ENCODE results near the gene UNCX.
"Not testable (repeated sequence)": the region's sequence is repeated elsewhere in the genome, so short reads cannot be mapped to it uniquely, and the experiment has no call there.

UNCX gene

DNA sequence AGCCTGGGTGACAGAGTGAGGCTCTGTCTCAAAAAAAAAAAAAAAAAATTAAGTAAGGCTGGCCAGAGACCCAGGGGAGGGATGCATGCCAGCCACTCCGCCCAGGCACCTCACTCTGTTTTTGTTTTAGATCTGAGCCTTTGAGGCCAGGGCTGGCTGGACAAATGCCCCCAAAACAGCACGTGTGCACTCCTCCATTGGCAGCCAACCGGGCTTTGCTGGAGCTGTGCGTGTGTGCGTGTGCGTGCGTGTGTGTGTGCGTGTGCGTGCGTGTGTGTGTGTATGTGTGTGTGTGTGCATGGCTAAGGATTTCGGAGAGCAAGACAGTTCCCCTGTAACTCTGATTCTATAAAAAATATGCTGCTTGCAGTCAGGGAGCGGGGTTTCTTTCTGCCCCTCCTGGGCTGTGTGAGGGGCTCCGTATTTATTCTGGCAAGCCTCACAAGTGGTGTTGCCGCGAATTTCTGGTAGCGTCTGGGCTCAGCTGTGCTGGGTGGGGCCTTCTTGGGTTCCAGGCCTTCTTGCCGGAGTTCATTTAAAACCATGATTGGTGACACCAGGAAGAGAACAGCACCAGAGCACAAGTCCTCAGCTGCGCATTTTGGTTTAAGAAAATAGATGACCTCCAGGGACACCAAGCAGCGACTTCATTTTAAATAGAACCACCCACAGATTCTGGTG is 28.1 kb upstream of the UNCX start:
- no peak for DNase-seq (ENCODE audit: low read depth)
- H3K4me3 ChIP-seq (ENCODE audit: low read depth, low read length): no peak overlapping the region
- no peak for TF ChIP-seq POLR2A (IDR thresholded peaks at IDR 0.05; ENCODE audit: extremely low read depth, insufficient read length)
- TF ChIP-seq, protein P1, sequence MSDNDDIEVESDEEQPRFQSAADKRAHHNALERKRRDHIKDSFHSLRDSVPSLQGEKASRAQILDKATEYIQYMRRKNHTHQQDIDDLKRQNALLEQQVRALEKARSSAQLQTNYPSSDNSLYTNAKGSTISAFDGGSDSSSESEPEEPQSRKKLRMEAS (IDR thresholded peaks at IDR 0.05; ENCODE audit: low read depth, low read length): no peak
- TF ChIP-seq MYC (IDR thresholded peaks at IDR 0.05; ENCODE audit: low read depth, low read length): no peak

DNA sequence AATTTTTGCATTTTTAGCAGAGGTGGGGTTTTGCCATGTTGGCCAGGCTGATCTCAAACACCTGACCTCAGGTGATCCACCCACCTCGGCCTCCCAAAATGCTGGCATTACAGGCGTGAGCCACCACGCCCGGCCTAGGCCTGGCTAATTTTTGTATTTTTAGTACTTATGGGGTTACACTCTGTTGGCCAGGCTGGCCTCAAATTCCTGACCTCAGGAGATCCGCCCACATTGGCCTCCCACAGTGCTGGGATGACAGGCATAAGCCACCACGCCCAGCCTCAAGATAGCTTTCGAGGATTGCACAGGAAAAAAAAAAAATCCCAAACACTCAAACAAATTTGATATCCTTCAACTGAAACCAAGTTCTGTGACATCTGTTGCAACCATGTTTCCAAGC is 26.9 kb upstream of the UNCX start:
- not testable (repeated sequence) for DNase-seq (ENCODE audit: low read depth); H3K4me3 ChIP-seq (ENCODE audit: low read depth, low read length)

DNA sequence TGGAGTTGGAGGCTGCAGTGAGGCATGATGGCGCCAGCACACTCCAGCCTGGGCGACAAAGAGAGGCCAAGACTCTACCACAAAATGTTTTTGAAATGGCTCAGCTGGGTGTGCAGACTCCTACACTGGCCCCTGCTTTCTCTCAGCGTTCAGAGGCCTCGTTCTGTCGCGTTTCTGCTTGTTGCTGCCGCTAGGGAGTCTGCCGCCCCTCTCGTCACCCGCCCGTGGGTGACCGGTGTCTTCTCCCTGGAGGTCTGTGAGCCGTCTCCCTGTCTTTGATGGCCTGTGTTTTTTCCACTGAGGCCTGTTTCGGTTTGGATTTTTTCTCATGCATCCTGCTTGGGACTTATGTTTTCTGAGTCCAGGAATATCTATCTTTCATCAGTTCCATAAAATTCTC is 23.6 kb upstream of the UNCX start:
- H3K4me3 ChIP-seq (ENCODE audit: low read depth, low read length): no peak overlapping the region
- no peak for DNase-seq (ENCODE audit: low read depth)
- TF ChIP-seq, protein P1 (IDR thresholded peaks at IDR 0.05; ENCODE audit: low read depth, low read length): no peak
- TF ChIP-seq, protein P2, sequence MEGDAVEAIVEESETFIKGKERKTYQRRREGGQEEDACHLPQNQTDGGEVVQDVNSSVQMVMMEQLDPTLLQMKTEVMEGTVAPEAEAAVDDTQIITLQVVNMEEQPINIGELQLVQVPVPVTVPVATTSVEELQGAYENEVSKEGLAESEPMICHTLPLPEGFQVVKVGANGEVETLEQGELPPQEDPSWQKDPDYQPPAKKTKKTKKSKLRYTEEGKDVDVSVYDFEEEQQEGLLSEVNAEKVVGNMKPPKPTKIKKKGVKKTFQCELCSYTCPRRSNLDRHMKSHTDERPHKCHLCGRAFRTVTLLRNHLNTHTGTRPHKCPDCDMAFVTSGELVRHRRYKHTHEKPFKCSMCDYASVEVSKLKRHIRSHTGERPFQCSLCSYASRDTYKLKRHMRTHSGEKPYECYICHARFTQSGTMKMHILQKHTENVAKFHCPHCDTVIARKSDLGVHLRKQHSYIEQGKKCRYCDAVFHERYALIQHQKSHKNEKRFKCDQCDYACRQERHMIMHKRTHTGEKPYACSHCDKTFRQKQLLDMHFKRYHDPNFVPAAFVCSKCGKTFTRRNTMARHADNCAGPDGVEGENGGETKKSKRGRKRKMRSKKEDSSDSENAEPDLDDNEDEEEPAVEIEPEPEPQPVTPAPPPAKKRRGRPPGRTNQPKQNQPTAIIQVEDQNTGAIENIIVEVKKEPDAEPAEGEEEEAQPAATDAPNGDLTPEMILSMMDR (IDR thresholded peaks at IDR 0.05; ENCODE audit: low read depth, low read length): no peak

DNA sequence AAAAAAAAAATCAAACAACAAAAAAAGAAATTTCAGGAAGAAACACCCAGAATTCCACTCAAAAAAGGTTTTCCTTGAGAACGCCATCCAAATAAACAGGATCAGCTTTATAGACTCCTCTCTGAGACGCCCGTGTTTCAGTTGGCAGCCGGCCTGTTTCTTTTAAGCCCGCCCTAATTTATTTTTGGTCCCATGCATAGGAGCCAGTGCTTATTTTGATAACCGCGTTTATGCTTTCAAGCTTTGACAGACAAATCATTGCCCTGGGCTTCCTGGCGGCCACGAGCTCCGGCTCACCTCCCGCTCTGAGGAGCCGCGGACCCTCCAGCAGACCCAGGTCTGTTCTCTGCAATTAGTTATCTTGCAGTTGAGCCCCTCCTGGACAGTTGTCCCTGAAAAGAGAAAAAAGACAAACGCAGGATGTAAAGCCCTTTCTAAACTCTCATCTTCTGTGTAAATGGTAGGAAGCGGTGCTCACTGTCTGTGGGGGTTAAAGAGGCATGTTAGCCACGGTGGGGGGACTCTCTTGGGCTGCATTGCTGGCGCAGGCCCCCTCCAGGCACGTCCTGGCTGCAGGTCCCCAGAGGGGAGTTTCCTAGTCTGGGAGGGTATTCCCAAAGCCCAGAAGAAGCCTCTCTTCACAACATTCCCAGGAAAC is 22.2 kb upstream of the UNCX start:
- DNase-seq (ENCODE audit: low read depth): no peak
- TF ChIP-seq MYC (IDR thresholded peaks at IDR 0.05; ENCODE audit: low read depth, low read length) (no peak), POLR2A (IDR thresholded peaks at IDR 0.05; ENCODE audit: extremely low read depth, insufficient read length) (no peak)
- TF ChIP-seq, protein P1 (IDR thresholded peaks at IDR 0.05; ENCODE audit: low read depth, low read length): no peak
- TF ChIP-seq, protein P2 (IDR thresholded peaks at IDR 0.05; ENCODE audit: low read depth, low read length): no peak
- H3K4me3 ChIP-seq (ENCODE audit: low read depth, low read length): no peak overlapping the region

DNA sequence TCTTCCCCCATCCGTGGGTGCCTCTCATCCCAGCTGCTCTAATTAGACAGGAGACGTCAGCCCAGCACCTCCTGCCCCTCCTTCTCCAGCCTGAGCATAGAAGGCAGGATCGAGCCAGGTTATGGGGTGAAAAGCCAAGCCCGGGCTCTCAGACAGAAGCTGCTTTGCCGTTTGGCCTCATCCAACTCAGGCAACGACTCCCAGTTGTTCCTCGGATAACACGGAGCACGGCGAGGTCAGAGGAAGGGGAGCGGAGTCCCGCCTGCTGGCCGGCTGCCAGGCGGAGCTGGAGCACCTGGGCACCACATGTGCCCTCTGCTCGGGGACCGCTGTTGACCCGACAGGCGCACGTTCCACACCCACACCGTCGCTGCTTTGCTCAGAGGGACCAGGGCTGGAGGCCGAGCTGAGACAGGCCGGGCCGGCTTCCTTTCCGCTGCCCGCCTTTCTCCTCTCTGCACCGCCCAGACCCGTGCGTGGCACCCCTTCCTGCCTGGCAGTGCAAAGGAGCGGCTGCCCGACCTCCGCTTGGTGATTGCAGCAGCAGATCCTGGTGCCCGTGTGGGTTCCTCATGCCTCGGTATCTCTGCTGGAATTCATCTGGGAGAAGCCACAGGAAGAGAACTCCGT is 21.6 kb upstream of the UNCX start:
- TF ChIP-seq POLR2A (IDR thresholded peaks at IDR 0.05; ENCODE audit: extremely low read depth, insufficient read length) (no peak), MYC (IDR thresholded peaks at IDR 0.05; ENCODE audit: low read depth, low read length) (no peak)
- TF ChIP-seq, protein P2 (IDR thresholded peaks at IDR 0.05; ENCODE audit: low read depth, low read length): no peak
- TF ChIP-seq, protein P1 (IDR thresholded peaks at IDR 0.05; ENCODE audit: low read depth, low read length): no peak
- H3K4me3 ChIP-seq (ENCODE audit: low read depth, low read length): no peak overlapping the region
- DNase-seq (ENCODE audit: low read depth): no peak

DNA sequence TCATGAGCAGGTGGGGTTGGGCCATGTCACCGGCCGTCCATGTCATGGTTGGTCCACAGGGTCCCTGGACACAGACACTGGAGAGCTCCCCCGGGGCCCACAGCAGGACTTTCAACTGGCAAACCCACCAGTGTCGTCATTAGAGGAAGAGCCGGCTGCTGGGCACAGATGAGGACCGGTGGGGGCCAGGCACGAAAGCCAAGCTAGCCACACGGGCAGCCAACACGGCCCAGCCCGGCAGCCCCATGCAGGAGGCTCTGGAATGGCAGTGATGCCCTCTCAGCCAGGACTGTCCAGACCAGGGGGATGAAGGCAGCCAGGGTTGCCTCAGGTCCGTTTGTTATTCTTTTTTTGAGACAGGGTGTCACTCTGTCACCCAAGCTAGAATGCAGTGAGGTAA is 21.1 kb upstream of the UNCX start:
- TF ChIP-seq POLR2A (IDR thresholded peaks at IDR 0.05; ENCODE audit: extremely low read depth, insufficient read length) (no peak), MYC (IDR thresholded peaks at IDR 0.05; ENCODE audit: low read depth, low read length) (no peak)
- TF ChIP-seq, protein P2 (IDR thresholded peaks at IDR 0.05; ENCODE audit: low read depth, low read length): no peak
- TF ChIP-seq, protein P1 (IDR thresholded peaks at IDR 0.05; ENCODE audit: low read depth, low read length): no peak
- no peak overlapping the region for H3K4me3 ChIP-seq (ENCODE audit: low read depth, low read length)
- no peak for DNase-seq (ENCODE audit: low read depth)

DNA sequence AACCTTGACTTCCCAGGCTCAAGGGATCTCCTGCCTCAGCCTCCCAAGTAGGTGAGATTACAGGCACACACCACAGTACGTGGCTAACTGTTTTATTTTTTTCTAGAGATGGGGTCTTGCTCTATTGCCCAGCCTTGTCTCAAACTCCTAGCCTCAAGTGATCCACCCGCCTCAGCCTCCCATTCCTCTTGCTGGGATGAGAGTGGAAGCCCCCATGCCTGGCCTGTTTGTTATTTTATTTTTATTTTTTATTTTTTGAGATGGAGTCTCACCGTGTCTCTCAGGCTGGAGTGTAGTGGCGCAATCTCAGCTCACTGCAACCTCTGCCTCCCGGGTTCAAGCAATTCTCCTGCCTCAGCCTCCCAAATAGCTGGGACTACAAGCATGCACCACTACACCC is 20.6 kb upstream of the UNCX start:
- H3K4me3 ChIP-seq (ENCODE audit: low read depth, low read length): not testable (repeated sequence)

More for the DNA sequence above, 20.6 kb upstream of the UNCX start:
- DNase-seq (ENCODE audit: low read depth): not testable (repeated sequence)

Data from NB4 (cell line).